K562 (cell line): ENCODE results near the gene GIMAP8. TPM values are rescaled to one million over a fixed set of nuclear protein-coding genes. Genes with fewer than 3 reads are reported as not detected.

Experiments used
- C11orf30 ChIP-seq: fragments of 450-650 bp; IDR thresholded peaks from 2 replicates; pipeline ENCODE4 v1.6.1; 2016; ENCODE audit warnings: low read depth, mild to moderate bottlenecking
- ETV1 ChIP-seq: fragments of 450-650 bp; conservative IDR thresholded peaks from 2 replicates; pipeline ENCODE4 v1.6.1; 2016; ENCODE audit warnings: missing genetic modification characterization, control low read depth, low read depth, missing compliant biosample characterization
- L3MBTL2 ChIP-seq: fragments of 450-650 bp; IDR thresholded peaks from 2 replicates; pipeline ENCODE4 v1.6.1; 2016; ENCODE audit warnings: mild to moderate bottlenecking, moderate library complexity
- MGA ChIP-seq: fragments of 450-650 bp; IDR thresholded peaks from 2 replicates; pipeline ENCODE4 v1.6.1; 2016; ENCODE audit warnings: mild to moderate bottlenecking, moderate library complexity
- NFIC ChIP-seq: fragments of 450-650 bp; IDR thresholded peaks from 2 replicates; pipeline ENCODE4 v1.6.1; 2017; ENCODE audit warnings: mild to moderate bottlenecking, inconsistent platforms
- NFIX ChIP-seq: fragments of 250-450 bp; sonication (Bioruptor Pico); IDR thresholded peaks from 2 replicates; pipeline ENCODE4 v1.4.0; 2020; ENCODE audit warnings: low read depth, mild to moderate bottlenecking, moderate library complexity
- RFX7 ChIP-seq: fragments of 250-450 bp; sonication (Bioruptor Pico); IDR thresholded peaks from 2 replicates; pipeline ENCODE4 v1.5.1; 2021; ENCODE audit warnings: mild to moderate bottlenecking
- TAF7 ChIP-seq: fragments of 450-650 bp; IDR thresholded peaks from 2 replicates; pipeline ENCODE4 v1.6.1; 2016; ENCODE audit warnings: missing genetic modification characterization, missing compliant biosample characterization
- polyA plus RNA-seq, 8 experiments: library from polyadenylated mRNA; depleted of rRNA in 4 of 8; stranded (reverse) in 5 of 8; unstranded in 3 of 8; fragments of >200 nt; fragmentation: Nextera tagmentation in 2 of 8; fragmentation: Illumina TruSeq in 1 of 8; extraction: Ambion mirVana in 2 of 8; extraction: Trizol in 1 of 8; gene quantifications; 2 replicates each; pipeline versions ENCODE4 v1.2.1 to v1.2.3, GENCODE V29; 2011 to 2014; ENCODE audit warnings: inconsistent platforms in 1 of 8, missing spikeins in 1 of 8
- total RNA-seq, 7 experiments: library from RNA; depleted of rRNA in 6 of 7; stranded (reverse); fragments of >200 nt in 6 of 7; fragmentation: Illumina TruSeq in 2 of 7; extraction: Trizol in 2 of 7; gene quantifications; 2 replicates each; pipeline versions ENCODE4 v1.2.1 to v1.2.3, GENCODE V29; 2011 to 2021; ENCODE audit warnings: low replicate concordance in 1 of 7

The GIMAP8 gene
- total and polyA plus RNA-seq, 9 of the 15 experiments (the other 6 are each of a cell fraction or from before 2014, with no cell fraction given) = not detected

DNA sequence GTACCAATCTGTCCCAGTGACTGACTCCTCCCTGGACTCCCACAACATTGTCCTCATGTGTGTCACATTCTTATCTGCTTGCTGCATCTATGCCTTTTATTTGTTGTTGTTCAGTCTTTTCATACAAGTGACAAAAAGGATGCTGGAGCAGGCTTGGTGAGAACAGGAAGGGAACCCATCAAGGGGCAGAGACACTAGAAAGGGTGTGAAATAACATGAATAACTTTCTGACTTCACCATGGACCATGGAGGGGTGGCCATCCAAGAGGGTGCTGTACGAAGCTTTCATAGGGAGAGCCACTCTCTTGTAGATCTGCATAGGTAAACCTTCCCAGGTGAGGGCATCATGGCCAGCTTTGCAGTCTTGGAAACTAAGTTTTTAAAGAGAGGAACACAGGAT, 14.5 kb downstream of the GIMAP8 start (continued):
- TF ChIP-seq MGA = no peak
- no peak for TF ChIP-seq RFX7 (CRISPR knock-in tag)
- TF ChIP-seq NFIX (CRISPR knock-in tag) = no peak
- TF ChIP-seq TAF7 (tag) = no peak
- no peak for TF ChIP-seq L3MBTL2
- TF ChIP-seq ETV1 (tag) = no peak
- no peak for TF ChIP-seq C11orf30
- no peak for TF ChIP-seq NFIC
